GM19351 (cell line): Measurements from ENCODE around the gene CYSTM1.
"Not testable (repeated sequence)": the region's sequence is repeated elsewhere in the genome, so short reads cannot be mapped to it uniquely, and the experiment has no call there.

Source experiments
- ATAC-seq: cut with Tn5 transposase; IDR thresholded peaks from one replicate; pipeline ENCODE4 v1.9.1; 2021; ENCODE audit warnings: mild to moderate bottlenecking, moderate library complexity; ENCODE audit not compliant: unreplicated experiment

Gene CYSTM1

DNA sequence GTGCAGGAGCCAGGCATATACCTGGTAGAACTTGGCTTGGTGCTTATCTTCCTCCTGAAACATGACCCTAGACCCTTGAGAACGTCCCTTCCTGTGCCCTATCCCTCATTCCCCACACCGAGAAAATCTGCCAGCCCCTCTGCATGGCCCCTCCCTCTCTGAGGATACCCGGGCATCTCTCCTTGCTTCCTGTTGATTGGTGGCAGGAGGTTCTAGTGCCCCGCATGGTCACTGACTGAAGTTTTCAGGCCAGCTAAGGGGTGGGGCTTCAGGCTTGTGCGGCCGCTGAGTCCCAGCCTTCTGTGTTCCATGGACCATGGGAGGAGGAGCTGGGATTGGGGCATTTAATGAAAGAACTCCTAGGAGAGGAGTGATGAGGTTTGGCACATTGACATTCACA is 26.5 kb upstream of the CYSTM1 start:
- ATAC-seq = no peak

DNA sequence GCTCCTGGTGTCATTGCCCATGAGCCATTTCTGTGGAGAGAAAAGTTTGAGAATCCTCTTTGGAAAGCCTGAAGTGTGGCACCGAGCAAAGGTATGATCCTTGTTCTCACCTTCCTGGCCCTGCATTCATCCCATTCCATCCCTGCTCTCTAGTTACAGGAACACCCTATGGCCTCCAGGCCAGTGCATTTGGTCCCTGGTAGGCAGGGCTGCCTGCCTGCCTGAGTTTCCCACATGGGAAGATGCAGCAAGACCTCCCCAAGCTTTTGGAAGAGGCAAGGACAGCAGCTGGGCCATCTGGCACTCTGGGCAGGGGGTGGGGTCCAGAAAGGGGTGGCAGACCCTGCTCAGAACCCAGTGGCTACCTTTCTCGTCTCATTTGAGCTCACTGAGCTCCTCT is 24.8 kb upstream of the CYSTM1 start:
- no peak for ATAC-seq

DNA sequence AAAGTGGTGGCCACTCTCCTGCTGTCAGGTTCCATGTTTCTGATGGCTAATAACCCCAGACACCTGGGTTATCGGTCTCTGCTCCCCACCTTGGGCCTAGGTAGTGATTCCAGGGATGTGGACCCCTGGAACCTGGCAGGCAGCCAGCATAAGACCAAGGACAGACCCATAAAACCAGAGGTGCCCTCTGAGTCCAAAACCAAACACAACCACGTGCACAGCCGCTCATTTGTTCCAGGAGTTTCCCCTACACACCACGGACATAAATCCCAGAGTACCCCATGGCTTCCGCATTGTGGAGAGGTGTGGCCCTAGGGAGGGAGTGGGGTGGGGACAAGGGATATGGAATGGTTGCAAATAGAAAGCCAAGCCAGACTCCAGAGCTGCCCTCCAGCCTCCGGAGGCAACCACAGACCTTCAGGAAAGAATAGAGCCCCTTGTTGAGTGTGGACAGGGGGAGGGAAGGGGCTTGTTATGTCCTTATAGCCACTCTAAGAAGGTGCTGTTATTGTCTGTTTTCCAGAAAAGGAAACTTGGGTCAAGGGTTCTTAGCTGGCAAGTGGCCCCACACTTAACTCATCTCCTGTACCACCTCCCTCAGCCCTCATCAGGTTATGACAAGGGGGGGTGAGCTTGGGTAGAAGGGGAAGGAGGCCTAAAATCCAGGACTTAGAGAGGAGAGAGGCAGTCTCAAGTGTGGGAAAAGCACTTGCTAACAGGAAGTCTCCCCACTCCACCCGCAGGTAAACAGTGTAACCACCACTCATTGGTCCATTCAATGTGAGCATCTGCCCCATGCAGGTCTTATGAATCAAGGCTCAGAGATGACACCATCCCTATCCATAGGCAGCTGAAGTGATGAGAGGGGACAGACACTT is 23.6 kb upstream of the CYSTM1 start:
- no peak for ATAC-seq

DNA sequence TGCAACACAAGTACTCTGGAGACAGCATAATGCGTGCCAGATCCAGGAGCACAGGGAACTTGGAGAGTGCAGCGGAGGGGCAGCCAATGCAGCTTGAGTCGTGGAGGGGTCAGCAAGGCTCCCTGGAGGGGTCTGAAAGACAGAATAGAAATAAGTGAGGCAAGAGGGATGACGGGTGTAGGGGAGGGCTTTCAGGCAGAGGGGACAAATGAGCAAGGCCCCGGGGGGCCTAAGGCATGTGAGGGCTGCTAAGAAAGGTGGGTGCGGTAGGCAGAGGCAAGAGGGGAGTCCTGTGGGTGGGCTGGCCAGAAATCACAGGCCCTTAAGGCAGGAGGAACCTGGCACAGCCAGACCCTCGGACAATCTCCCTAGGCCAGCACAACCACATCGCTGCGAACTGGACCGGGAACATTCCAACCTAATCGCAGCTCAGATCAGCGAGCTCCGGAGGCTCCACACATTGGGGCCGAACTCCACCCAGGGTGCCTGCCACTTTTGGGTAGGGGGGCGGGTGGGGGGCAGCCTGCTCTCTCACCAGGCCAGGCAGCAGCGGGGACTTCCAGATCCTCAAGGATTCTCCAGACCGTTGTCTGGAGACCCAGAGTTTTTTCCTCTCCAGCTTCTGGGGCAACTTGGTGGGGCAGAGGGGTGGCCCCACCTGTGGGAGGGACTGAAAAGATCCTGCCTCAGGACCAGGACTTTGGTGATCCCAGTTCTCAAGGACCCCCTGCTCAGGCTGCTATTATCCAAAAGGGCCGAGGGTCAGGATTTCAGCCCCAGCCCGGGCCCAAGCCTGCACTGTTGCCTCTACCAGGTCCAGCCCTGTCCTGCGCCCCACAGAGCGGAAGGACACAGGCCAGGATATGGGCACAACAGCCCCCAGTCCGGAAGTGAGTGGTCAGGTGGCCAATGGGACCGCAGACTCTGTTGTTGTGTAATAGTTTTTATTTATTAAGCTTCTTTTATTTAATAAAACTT is 22.7 kb upstream of the CYSTM1 start:
- ATAC-seq = no peak

DNA sequence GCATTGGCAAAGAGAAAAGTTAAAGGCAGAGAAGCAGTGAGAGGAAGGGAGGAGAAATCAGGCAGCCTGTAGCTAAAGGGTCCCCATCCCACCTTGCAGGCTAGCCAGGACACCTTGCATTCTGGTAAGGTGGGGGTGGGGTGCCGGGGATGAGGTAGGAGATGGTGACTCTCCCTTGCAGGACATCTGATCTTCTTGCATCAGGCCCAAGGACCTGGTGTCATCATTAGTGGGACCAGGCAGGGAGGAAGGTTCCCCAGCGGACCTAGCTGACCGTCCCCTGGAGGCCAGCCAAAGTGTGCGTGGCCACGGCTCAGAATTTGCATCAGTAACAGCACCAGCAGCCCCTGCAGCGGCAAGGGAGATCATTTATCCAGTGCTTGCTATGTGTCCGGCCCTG is 21.7 kb upstream of the CYSTM1 start:
- ATAC-seq = no peak

DNA sequence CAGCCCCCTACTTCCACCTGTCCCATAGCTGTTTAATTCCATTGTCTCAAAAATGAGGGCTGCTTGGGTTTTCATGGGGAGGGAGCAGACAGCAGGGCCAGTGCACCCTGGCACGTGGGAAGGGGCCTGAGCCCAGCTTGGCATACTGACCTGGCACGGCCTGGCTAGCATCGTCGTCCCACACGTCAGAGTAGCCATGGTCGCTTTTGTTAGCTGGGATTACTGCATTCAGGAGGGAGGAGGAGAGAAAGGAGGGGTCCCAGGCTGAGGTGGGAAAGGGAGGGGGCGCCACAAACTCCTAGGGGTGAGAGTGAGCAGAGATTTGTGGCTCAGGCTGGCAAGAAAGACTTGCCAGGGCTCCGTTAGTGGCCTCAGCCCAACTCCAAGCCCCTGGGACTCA is 21.1 kb upstream of the CYSTM1 start:
- ATAC-seq = no peak

DNA sequence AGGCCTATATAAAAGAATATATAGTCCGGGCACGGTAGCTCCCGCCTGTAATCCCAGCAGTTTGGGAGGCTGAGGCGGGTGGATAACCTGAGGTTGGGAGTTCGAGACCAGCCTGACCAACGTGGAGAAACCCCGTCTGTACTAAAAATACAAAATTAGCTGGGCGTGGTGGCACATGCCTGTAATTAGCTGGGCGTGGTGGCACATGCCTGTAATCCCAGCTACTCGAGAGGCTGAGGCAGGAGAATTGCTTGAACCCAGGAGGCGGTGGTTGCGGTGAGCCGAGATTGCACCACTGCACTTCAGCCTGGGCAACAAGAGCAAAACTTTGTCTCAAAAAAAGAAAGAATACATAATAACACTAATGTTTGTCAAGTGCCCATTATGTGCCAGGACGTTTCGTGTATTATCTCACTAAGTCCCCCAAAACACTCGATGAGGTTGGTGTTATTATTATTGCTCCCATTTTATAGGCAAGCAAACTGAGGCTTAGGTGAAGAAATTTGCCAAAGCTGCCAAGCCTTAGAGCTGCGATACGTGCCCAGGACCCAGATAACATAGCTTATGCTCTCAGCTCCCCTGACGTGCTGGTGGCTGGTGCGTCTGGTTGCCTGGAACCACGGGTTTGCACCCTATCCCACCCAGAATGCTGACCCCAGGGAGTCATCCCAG is 20.1 kb upstream of the CYSTM1 start:
- ATAC-seq = not testable (repeated sequence)

DNA sequence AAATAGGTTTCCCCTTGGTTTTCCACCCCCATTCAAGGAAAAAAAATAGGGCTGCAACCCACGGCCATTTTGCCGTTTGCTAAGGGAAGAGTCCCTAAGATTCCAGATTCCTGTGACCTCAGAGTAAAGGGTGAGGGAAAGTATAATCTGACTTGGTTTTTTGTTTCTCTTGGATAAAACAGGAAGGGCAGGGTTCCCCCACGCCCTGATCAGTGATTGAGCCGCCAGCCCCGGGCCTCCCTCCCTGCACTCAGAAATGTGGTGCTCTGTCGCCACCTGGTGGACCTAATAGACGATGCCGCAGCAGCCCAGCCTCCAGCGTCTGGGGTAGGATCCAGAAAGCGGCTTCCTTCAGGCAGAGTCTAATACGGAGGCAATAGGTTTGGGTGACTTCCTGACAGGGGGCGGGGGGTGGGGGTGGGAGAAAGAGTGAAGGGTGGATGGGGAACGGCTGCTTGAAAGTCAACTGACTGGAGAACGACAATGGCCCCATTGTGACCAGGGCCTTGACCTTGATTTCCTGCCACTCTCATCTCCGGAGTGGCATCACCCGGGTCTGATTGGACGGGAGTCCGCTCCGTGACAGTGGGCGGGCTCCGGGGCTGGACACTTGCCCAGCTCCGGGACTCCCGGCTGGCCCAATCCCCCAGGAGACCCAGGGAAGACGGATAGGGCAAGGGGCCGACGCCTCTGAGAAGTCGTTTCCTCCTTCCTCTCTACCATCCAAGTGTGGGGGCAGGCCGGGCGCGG is 17.8 kb upstream of the CYSTM1 start:
- ATAC-seq = peak; percentile 97

DNA sequence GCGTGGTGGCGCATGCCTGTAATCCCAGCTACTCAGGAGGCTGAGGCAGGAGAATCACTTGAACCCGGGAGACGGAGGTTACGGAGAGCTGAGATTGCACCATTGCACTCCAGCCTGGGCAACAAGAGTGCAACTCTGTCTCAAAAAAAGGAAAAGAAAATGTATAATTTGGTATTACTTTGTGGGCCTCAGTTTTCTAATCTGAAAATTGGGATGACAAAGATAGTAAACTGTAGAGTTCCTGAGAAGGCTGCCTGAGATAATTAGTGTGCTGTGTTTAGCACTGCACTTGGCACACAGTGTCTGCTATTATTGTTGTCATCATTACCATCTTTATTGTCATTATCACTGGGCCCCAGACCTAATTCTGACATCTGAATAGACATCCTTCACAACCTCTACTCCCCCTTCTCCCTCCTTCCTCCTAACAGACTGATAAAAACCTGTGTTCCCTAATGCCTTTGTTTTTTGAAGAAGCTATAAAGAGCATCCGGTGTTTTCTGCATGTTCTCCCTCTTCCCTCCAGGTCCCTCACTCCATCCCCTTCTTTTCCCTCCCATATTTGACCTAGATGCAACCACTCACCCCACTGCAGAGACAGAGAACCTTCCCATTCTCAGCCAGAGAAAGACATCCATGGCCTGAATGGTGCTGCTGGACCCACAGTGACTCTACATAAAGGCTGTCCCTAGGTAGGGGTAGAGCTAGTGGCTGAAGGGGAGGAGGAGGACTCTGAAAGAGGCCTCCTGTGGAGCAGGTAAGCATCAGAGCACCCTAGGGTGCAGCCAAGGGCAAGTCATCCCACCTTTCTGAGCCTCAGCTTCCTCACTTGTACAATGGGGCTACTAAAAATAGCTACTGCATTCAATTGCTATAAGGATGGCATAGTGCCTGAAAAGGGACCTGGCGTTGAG is 15.7 kb upstream of the CYSTM1 start:
- ATAC-seq = no peak

DNA sequence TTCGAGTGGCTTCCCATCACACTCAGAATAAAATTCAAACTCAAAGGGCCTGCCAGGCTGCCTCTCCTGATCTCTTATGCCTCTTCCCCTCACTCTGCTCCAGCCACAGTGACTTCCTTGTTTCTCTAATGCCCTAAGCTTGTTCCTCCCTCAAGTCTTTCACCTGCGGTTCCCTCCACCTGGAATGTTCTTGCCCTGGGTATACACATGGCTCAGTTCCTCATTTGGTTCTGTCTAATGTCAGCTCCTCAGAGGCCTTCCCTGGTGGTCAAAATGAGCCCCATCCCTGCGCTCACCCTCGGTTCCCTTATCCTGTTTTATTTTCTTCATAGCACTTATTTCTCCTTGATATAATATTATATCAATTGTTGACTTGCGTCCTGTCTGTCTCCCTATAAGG is 12.7 kb upstream of the CYSTM1 start:
- ATAC-seq = no peak

DNA sequence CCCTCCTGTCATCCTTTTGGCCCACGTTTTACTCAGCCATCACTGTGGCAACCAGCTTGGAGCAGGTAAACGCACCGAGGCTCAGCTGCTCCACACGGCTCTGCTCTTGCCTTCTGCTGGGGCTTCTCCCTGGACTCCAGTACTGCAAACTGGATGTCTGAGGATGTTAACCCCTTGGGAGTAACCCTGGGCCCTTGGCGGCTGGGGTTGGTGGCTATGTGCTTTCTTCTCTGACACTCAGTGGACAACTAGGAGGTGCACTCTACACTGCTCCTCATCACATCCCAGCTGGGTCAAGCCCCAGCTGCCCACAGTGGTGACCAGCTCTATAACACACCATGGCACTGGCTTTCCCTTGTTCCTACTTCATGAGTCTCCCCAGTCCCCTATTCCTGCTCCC is 12.2 kb upstream of the CYSTM1 start:
- ATAC-seq = no peak

DNA sequence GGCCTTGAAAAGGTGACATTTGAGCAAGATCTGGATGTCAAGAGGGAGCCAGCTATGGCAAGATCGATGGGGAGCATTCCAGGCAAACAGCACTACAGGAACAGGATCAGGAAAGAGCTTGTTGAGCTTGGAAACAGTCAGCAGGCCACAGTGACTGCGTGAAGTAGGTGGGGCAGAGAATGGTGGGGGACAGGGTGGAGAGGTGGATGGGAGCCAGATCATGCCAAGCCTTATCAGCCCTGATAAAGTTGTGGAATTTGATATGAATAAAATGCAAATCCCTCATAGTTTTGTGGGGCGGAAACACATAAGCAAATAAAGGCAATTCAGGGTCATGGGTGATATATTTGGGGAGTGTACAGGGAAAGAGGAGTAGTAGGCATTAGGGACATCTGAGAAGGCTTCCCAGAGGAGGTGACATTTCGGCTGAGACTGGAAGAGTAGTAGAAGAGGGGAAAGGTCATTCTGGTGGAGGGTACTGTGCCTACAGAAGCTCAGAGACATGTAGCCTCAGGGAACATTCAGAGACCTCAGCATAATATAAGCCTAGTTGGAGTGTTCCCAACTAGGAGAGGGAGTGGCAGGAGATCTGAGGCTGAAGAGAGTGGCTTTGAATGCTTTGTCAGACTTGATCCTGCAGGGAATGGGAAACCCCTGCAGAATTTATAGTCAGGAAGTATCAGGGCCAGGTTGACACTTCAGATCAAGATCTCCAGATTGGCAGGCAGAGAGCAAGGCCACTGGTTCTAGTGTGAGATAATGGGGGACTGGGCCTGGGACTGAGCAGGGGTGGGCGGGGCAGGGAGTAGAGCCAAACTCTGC is 9.7 kb upstream of the CYSTM1 start:
- no peak for ATAC-seq

DNA sequence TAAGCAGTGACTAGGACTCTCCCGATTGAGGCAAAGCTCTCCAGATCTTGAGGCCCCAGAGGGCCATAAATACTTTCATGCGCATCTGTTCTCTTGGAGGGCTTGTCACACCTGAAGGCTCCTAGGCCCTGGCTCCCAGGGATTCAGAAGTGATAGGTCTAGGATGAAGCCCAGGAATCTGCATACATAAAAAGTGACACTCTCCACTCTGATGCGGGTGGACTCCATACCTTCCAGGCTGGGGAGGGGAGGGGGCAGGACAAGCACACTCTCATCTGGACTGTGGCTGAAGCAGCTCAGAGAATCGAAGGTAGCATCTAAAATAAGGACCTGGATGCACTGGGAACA is 9.1 kb upstream of the CYSTM1 start:
- ATAC-seq = no peak

DNA sequence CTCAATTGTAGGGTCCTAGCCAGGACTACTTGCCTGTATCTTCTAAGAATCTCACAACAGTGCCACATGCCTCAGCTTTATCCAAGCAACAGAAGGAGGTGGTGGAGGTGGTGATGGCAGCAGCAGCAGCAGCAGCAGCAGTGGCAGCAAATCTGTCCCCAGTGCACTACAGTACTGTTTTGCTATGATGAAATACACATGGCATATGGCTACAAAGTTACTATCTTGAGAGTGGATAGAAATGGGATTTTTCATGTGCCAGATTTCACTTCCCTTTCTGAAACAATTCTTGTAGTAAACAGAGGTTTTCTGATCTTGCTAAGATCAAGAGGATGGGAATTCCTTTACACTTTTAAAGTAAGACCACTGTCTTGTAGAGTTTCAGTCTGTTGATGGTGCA is 8.1 kb upstream of the CYSTM1 start:
- no peak for ATAC-seq

DNA sequence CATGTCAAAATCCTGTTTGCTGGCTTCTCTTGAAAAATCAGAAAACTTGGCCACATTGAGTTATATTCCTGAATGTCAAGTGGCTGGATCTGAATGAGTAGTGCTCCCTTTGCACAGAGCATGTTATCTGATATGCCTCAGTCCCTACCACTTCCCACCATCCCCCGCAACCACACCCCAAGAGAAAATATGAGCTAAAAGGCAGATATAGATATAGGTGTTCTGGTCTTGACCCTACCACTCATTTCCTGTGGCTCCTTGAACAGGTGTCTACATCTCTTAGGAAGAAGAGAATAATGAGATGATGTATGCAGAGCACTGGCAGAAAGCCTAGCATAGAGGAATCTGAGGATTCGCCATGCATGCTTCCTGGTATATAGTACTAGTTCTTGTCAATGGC is 6.6 kb upstream of the CYSTM1 start:
- ATAC-seq = no peak

DNA sequence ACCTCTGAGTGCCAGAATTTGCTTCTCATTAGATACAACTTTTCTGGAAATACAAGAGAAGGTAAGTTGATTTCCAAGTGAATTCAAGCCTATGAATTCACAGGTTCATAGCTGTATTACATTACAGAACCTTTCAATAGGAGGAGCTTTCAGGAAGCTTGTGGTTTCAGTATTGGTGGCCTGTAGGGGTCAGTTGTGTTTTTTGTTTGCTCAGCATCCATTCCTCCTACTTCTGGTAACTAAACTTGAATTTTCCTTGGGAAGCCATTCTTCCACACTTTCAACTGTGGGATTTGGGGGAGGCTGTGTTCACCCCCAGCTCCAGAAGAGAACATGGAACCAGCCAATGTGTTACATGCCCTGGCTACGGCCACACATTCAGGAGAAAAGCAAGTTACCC is 5.6 kb upstream of the CYSTM1 start:
- ATAC-seq = no peak

DNA sequence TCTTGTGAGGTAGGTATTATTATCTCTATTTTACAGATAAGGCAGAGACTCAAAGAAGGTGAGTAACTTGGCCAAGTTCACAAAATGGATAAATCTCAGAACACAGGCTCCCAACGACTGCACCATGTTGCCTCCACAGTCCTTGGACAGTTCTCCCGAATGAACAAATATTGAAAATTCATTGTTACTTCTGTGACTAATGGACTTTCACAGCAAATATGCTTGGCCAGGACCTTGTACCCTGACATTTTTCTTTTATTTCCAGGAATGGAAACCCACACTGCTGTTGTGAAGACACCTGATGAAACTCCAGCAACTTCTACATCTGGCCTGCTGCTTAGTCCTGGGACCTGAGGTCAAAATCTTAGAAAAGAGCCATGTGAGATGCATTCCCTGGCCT is 2.5 kb upstream of the CYSTM1 start:
- no peak for ATAC-seq

DNA sequence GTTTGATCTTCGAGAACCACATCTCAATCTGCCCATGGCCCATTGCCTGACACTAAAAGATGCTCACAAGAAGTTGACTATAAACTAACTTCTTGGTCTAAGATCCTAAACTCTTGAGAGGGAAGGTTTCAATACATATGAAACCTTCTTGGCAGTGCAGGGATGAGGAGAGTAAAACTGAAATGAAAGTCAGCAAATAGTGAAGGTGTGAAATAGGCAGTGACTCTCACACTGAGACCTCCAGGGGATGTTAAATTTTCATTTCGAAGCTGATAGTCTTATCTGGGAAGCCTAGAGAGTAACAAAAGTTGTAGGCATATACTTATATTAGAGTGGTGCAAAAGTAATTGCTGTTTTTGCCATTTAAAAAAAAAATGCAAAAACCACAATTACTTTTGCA is 974 bp upstream of the CYSTM1 start:
- ATAC-seq = no peak
